Measurements from ENCODE around the gene KLK11.

- TF ChIP-seq CTCF (IDR thresholded peaks at IDR 0.05): no peak
- TF ChIP-seq EZH2 (IDR thresholded peaks at IDR 0.05; ENCODE audit: borderline replicate concordance, insufficient read depth, low read depth, low read length, poor library complexity, severe bottlenecking): no peak
Observed at GRCh38 chr19:51030631-51031030, 4.2 kb upstream of the KLK11 start.

All from B cell (primary cell).